Upper lobe of right lung (tissue), 1 donor: Measurements from ENCODE around the gene MARCHF3. TPM values are rescaled to one million over a fixed set of nuclear protein-coding genes. Genes with fewer than 3 reads are reported as not detected.
"Not testable (repeated sequence)": the region's sequence is repeated elsewhere in the genome, so short reads cannot be mapped to it uniquely, and the experiment has no call there.

Source experiments
- ATAC-seq: fragments of 200-7000 bp; cut with Tn5 transposase; one replicate; pipeline ENCODE4 v1.9.1; 2020; ENCODE audit warnings: mild to moderate bottlenecking, moderate library complexity
- DNase-seq: peaks from one replicate; pipeline ENCODE4 v3.0.0-alpha.2; 2020
- H3K27ac ChIP-seq: fragments of 200-600 bp; one replicate; pipeline ENCODE4 v1.8.0; 2022
- H3K27me3 ChIP-seq: fragments of 200-600 bp; one replicate; pipeline ENCODE4 v1.8.0; 2022; ENCODE audit warnings: mild to moderate bottlenecking
- H3K36me3 ChIP-seq: fragments of 200-600 bp; one replicate; pipeline ENCODE4 v1.8.0; 2022
- H3K4me1 ChIP-seq: fragments of 200-600 bp; one replicate; pipeline ENCODE4 v1.8.0; 2022
- H3K4me3 ChIP-seq: fragments of 200-600 bp; one replicate; pipeline ENCODE4 v1.8.0; 2022; ENCODE audit warnings: mild to moderate bottlenecking
- H3K9me3 ChIP-seq: fragments of 200-600 bp; one replicate; pipeline ENCODE4 v1.8.0; 2022
- CTCF ChIP-seq: fragments of 200-600 bp; IDR thresholded peaks from one replicate; pipeline ENCODE4 v1.8.0; 2022; ENCODE audit warnings: antibody characterized with exemption
- intact Hi-C: fragments of 100-400 bp; cut with DNase I; formaldehyde crosslinking; loops from one replicate; pipeline ENCODE4 v1.11.0; 2022
- total RNA-seq: library from RNA; stranded (reverse); fragmentation: NEBNext Ultra II Directional; extraction: Animal tissue kit (Norgen Biotek cat#: 25700); gene quantifications from one replicate; pipeline ENCODE4 v1.2.1, GENCODE V29; 2021
- donor health status: DM: no; HTN: yes; CAD: no; lungs with severe emphysema.

MARCHF3 gene
- total RNA-seq, 1 donor from 2014 or later = 11.1 TPM

- intact Hi-C loops = no loop called here
- Histone ChIP-seq H3K36me3 (peaks cover 9% of the 10 kb centered on the region), H3K4me3 (no peak overlapping the region), H3K27ac (no peak overlapping the region), H3K4me1 (no peaks in the 10 kb centered on the region), H3K27me3 (no peaks in the 10 kb centered on the region), H3K9me3 (no peaks in the 10 kb centered on the region)
- ATAC-seq (no peak), DNase-seq (no peak)
- TF ChIP-seq CTCF = no peak
These were observed 25.7 kb upstream of the MARCHF3 start for GRCh38 chr5:127055880-127056653.

- intact Hi-C loops, H3K36me3 ChIP-seq, H3K9me3 ChIP-seq, H3K4me1 ChIP-seq, DNase-seq, ATAC-seq, H3K27ac ChIP-seq, H3K27me3 ChIP-seq, H3K4me3 ChIP-seq: not testable (repeated sequence)
These were observed 23.2 kb upstream of the MARCHF3 start for GRCh38 chr5:127053551-127053950.

- Histone ChIP-seq H3K4me3 (no peak overlapping the region), H3K27me3 (no peaks in the 10 kb centered on the region), H3K9me3 (no peaks in the 10 kb centered on the region), H3K27ac (no peak overlapping the region), H3K36me3 (peaks cover 9% of the 10 kb centered on the region), H3K4me1 (no peaks in the 10 kb centered on the region)
- intact Hi-C loops = no loop called here
- no peak for ATAC-seq
- TF ChIP-seq CTCF = no peak
- no peak for DNase-seq
These were observed 22.7 kb upstream of the MARCHF3 start for GRCh38 chr5:127053049-127053448.

- H3K4me1 ChIP-seq = no peaks in the 10 kb centered on the region
- H3K27me3 ChIP-seq = no peaks in the 10 kb centered on the region
- no peak for TF ChIP-seq CTCF
- ATAC-seq (no peak), DNase-seq (no peak)
- no peaks in the 10 kb centered on the region for H3K9me3 ChIP-seq
- no peak overlapping the region for H3K4me3 ChIP-seq
- intact Hi-C loops = no loop called here
- no peak overlapping the region for H3K27ac ChIP-seq
- peaks cover 9% of the 10 kb centered on the region for H3K36me3 ChIP-seq
These were observed 21.2 kb upstream of the MARCHF3 start for GRCh38 chr5:127051591-127051990.

GRCh38 chr5:127046343-127047072 lies 16.1 kb upstream of the MARCHF3 start:
- Histone ChIP-seq H3K4me1 (no peaks in the 10 kb centered on the region), H3K27me3 (no peaks in the 10 kb centered on the region), H3K9me3 (no peaks in the 10 kb centered on the region), H3K4me3 (no peak overlapping the region), H3K36me3 (peaks cover 4% of the 10 kb centered on the region), H3K27ac (no peak overlapping the region)
- intact Hi-C loops = no loop called here
- DNase-seq (no peak), ATAC-seq (no peak)
- no peak for TF ChIP-seq CTCF

- no peaks in the 10 kb centered on the region for H3K9me3 ChIP-seq
- no peak for ATAC-seq
- intact Hi-C loops = no loop called here
- no peak overlapping the region for H3K4me3 ChIP-seq
- no peaks in the 10 kb centered on the region for H3K4me1 ChIP-seq
- TF ChIP-seq CTCF = peak; percentile 12
- no peaks in the 10 kb centered on the region for H3K27me3 ChIP-seq
- H3K27ac ChIP-seq = no peak overlapping the region
- DNase-seq = no peak
- no peaks in the 10 kb centered on the region for H3K36me3 ChIP-seq
These were observed 12.2 kb upstream of the MARCHF3 start for GRCh38 chr5:127042593-127042992.
